OCI-M2 (cell line): ENCODE measurements around the gene C6.

ENCODE experiments used
- DNase-seq: peaks from one replicate; lab custom pipeline; 2025; ENCODE audit not compliant: unreplicated experiment; lab: John Stamatoyannopoulos, UW

Gene C6

DNA sequence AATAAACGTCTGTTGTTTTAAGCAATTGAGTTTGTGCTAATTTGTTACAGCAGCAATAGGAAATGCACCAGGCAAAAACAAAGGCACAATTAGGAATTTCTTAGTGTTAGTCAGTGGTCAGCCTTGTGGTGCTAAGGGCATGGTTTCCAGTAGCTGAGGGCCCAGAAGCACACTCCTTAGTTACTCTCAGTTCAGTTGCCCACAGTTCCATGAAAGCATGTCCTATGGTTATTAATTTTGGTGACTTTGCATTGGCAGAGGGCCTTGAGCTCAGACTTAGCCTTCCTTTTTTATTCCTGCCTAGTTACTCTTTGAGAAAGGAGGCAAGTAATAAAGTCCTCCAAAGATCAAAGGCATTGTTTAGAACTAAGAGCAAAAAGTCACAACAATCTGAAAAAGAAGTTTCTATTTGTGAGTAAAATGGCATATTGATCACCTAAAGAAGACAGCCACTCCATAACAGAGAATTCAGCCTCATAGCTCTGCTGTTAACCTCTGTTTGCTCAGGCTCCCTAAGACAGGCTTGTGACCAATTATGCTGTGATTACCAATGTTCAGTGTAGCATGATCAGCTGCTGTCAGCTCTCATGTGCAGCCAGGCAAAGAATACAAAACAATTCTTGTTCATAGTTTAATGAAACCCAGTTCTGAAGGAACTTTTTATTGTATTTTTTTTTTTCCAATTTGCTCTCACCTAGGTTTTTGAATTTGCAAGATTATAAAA, 85.2 kb downstream of the C6 start:
- no peak for DNase-seq

DNA sequence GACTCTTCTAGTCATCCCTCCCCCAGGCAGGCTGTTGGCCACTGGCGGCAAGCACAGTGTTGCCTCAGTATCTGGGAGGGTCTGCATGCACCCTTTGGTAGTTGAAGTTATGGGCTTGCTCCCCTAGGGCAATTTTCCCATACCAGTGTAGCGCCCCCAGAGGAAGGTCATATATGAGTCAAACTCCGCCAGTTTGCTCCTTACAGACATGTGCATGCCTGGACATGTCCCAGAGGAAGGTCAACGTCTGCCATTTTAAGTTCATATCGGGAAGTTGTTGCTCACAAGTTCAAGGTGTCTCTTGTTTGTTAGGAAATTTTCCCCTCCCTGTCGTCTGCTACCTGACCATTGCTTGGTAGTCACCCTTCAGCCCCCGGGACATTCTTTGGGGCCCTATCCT, 90.9 kb downstream of the C6 start:
- no peak for DNase-seq

DNA sequence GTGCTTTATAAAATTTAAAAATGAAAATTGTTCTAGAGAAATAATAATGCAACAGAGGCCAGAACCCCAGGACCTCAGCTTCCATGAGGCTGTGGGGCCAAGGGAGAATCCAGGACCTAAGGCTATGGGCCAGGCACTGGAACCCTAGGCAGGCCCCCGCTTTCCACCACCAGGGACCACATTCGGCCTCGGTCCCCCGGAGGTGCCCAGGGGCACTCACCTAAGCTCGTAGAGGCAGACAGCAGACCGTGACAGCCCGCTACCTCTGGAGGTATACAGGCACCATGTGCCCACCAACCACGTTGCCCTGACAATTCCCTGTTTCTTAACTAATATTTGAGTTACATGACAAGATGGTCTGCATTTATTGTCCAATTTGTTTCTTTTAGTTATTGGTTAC, 92.7 kb downstream of the C6 start:
- DNase-seq = no peak

DNA sequence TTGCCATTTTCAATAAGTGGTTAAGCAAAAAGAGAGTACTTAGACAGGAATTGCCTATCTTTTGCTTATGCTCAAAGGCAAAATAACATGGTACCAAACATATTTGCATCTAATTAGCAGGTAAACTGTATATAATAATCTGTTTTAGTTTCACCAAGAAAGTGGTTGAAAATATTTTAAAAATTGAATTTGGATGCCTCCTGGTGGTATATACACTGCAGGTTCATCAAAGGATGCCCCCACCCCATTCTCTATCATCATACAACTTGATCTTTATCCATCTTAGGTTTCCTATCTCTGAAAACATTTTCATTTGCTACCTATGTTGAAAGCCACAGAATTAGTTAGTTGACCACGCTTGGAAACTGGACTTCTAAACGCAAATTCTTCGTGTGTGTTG, 95.2 kb downstream of the C6 start:
- DNase-seq = no peak

DNA sequence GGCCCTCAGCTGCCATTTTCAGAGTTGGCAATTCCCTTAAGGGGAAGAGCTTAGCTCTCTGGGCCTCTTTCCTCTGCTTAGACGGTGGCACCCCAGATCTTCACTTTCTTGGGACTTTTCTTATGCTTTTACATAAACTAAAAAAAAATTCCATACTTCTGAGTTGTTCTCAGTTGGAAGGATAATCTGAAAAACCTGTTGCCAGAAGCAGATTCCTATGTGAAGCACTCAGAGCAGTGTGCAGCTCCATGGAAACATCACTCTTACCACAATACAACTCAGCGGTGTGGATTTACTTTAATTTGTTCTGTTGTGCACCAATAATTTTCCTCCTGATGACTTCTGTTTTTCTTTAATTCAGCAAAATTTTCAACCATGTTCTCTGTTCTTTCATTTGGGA, 98.1 kb downstream of the C6 start:
- no peak for DNase-seq

DNA sequence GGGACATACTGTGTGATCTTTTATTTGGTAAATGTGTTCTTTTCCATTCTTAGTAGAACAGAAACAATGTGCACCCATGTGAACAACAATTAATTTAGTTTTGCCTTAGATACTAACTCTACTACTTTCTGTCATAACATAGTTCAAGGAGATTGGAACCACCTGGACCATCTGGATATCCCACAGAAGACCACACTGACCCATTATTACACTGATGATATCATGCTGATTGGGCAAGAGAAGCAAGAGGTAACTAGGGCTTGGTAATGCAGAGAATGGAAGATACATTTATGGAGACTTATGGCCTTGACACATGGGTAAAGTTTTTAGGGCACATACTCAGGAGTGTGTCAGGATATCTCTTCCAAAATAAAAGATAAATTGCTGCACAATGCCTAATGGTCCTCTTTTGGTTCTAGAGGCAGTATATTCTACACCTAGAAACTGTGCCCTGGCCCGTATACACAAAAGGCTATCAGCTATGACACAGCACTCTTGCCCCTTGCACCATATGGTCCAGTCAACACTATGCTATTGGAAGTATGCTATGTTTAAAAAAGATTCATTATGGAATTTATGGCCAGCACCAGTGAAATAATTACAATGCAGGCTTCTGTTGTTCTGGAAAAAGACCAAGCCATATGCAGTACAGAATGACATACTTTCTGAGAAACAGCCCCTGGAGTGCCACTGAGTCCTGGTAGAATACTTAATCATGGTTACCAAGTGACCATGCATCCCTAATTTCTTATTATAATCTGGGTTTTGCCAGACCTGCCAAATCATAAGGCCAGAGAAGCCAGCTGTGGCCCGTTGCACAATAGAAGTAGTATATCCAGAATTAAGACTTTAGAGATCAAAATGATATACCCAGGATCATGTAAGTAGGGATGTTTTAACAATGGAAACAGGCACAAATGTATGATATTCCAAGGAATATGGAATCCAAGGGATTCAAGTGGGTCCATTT, 100.6 kb downstream of the C6 start:
- no peak for DNase-seq

DNA sequence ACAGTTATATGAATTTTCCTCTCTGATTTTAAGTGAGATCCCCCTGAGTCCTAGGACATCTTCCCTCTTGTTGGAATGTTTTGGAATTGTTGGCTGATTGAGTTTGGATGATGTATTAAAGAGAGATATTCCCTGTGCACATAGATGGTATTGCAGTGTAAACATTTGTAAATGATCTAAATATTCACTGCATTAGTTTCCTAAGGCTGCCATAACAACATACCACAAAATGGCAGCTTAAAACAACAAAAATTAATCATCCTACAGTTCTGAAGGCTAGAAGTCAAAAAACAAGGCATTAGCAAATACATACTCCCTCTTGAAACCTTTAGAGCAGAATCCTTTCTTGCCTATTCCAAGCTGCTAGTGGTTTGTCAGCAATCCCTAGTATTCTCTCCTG, 104.1 kb downstream of the C6 start:
- DNase-seq = no peak

DNA sequence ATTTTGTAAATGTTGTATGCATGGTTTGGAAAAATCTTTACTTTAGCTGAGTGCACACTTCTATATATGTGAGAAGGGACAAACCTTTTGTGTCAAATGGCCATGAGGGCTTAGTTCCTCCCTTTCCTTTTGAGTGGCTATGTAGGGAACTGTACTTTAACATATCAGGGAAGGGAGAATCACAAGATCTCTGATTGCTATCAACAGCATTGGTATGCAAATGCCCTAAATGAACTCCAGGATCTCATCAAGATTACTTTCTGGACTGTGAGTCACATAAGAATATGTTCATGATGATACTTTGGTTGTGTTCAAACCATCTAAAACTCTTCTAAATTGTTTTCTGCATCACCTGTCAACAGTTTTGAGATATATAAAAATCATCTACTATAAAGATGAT, 111.0 kb downstream of the C6 start:
- DNase-seq = no peak

DNA sequence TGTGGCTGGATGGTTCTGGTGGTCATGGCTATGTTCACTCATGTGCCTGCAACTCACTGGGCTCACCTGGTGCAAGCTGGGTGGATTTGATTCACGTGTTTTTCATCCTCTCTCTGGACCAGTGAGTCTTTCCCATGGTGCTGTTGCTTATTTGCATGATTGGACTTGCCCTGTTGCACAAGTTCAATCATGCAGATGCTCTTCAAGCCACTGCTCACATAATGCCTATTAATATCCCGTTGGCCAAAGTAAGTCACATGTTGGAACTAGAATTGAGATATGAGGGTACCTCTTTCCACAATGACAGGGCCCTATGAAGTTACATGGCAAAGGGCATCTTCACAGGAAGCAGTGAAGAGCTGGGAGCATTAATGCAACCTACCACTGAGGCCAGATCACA, 115.7 kb downstream of the C6 start:
- no peak for DNase-seq

DNA sequence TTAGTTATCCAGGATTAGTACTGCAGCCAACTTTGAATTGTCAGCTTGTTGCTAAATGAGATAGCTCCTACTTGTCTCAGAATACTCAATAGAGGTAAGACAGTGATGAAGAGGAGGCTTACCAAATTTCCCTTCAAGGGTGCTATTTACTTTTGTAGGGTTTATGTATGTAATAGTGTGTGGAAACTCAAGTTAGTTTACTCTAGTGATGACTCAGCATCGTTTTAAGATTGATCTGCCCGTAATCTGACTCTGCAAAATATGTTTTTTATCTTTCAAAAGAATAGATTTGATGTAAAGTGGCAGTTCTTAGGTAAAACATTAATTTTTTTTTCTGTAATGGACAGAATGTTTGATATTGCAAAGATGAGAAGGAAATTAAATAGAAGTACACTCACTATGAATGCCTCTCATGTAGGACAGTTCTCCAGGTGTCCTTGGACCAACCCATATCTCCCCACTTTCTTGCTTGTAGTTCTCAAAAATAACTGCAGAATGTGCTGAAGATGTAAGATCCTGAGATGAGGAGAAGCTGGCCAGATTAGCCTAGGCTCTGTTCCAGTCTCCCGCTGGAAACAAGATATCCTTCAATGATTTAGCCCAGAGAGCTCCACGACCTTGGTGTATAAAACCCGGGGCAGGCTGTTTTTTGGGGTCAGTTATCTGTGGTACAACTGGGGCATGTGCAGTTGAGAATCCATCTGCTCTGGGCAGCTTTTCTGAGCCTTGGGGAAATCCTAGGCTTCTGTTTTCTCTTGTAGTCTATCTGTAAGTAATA, 117.8 kb downstream of the C6 start:
- no peak for DNase-seq

DNA sequence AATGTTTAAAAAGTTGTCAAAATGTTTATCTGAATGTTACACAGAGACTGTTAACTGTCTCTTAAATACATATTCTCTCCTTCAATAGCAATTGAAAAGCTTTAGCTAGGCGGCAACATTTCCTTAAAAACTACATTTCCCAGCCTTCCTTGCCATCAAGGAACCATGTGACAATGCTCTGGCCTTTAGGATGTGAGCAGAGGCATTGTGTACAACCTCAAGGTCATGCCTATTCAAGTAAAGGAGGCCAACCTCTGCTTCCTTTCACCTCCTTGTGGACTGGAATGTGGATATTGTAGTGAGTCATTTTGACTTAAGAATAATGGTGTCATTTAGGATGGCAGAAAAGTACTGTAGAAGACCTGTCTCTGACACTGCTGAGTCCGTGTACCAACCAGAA, 118.5 kb downstream of the C6 start:
- no peak for DNase-seq

DNA sequence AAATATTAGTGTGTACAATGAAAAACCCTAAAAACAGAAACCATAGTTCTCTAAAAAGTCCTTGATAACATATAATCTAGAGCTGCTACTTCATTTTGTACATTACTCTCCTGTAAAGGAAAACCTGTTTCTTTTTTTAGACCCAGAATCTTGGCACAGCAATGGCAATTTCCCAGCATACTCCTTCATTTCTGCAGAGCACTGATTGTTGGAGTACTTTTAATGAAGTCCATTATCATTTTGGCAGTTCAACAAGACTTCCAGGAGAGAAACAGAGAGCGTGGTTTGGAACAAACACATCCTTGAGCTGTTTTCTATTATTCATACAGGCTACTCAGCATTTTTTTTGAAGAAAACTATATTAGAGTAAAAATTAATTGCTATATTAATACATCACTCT, 119.5 kb downstream of the C6 start:
- no peak for DNase-seq
